Neural cell (in vitro differentiated cells): Measurements from ENCODE around the gene ASCL1. TPM values are rescaled to one million over a fixed set of nuclear protein-coding genes. Genes with fewer than 3 reads are reported as not detected.

Experiments
- H2AFZ ChIP-seq: fragments of 200-600, 300-800 bp; sonication (generic), shearing (Covaris generic); 2 replicates; pipeline ENCODE4 v1.6.0; 2014; ENCODE audit warnings: low read depth, mild to moderate bottlenecking, antibody characterized with exemption, low read length, moderate library complexity
- H3F3A ChIP-seq: fragments of 200-600 bp; shearing (Covaris generic); 2 replicates; pipeline ENCODE4 v1.6.1; 2016; ENCODE audit warnings: mild to moderate bottlenecking, moderate library complexity, mixed read lengths, antibody characterized with exemption, low read length; ENCODE audit not compliant: insufficient read depth, poor library complexity, severe bottlenecking
- H3K27ac ChIP-seq: fragments of 200-600, 300-800 bp; sonication (generic), shearing (Covaris generic); 2 replicates; pipeline ENCODE4 v1.5.1; 2014; ENCODE audit warnings: mild to moderate bottlenecking, low read length, moderate library complexity
- H3K27me3 ChIP-seq: fragments of 300-800, 200-600 bp; sonication (generic), shearing (Covaris generic); 2 replicates; pipeline ENCODE4 v1.6.0; 2014; ENCODE audit warnings: mild to moderate bottlenecking, low read depth, low read length, moderate library complexity; ENCODE audit not compliant: insufficient read depth
- H3K36me3 ChIP-seq: fragments of 300-800, 200-600 bp; sonication (generic), shearing (Covaris generic); 2 replicates; pipeline ENCODE4 v1.5.1; 2014; ENCODE audit warnings: mild to moderate bottlenecking, antibody characterized with exemption, low read length, moderate library complexity; ENCODE audit not compliant: insufficient read depth
- H3K4me2 ChIP-seq: fragments of 300-800, 200-600 bp; sonication (generic), shearing (Covaris generic); 2 replicates; pipeline ENCODE4 v1.6.0; 2014; ENCODE audit warnings: mild to moderate bottlenecking, low read length
- H3K4me3 ChIP-seq: fragments of 300-800, 200-600 bp; sonication (generic), shearing (Covaris generic); 2 replicates; pipeline ENCODE4 v1.5.1; 2014; ENCODE audit warnings: mild to moderate bottlenecking, low read length, moderate library complexity
- H3K79me2 ChIP-seq: fragments of 200-600 bp; shearing (Covaris generic); replicated peaks from 2 replicates; pipeline ENCODE4 v1.6.0; 2014; ENCODE audit warnings: mild to moderate bottlenecking, low read length, moderate library complexity; ENCODE audit not compliant: insufficient read depth
- H3K9ac ChIP-seq: fragments of 300-800, 200-600 bp; sonication (generic), shearing (Covaris generic); 2 replicates; pipeline ENCODE4 v1.6.1; 2016; ENCODE audit warnings: mild to moderate bottlenecking, low read length, mixed read lengths
- H3K9me2 ChIP-seq: fragments of 200-600 bp; shearing (Covaris generic); 2 replicates; pipeline ENCODE4 v1.6.1; 2016; ENCODE audit warnings: mild to moderate bottlenecking, low read length, mixed read lengths; ENCODE audit not compliant: insufficient read depth
- H3K9me3 ChIP-seq: fragments of 200-600, 300-800 bp; sonication (generic), shearing (Covaris generic); 2 replicates; pipeline ENCODE4 v1.6.1; 2016; ENCODE audit warnings: mild to moderate bottlenecking, mixed run types, low read length, moderate library complexity, mixed read lengths
- H4K20me1 ChIP-seq: fragments of 200-600 bp; shearing (Covaris generic); 2 replicates; pipeline ENCODE4 v1.6.1; 2016; ENCODE audit warnings: mild to moderate bottlenecking, mixed run types; ENCODE audit not compliant: insufficient read depth
- CTCF ChIP-seq: fragments of 450-650 bp; IDR thresholded peaks from 2 replicates; pipeline ENCODE4 v1.5.1; 2014; ENCODE audit warnings: antibody characterized with exemption, mild to moderate bottlenecking, moderate library complexity; ENCODE audit not compliant: poor library complexity, severe bottlenecking
- EZH2 ChIP-seq: fragments of 200-600, 300-800 bp; shearing (Covaris generic), sonication (generic); IDR thresholded peaks from 2 replicates; pipeline ENCODE4 v1.6.1; 2014; ENCODE audit warnings: antibody characterized with exemption, low read length, borderline replicate concordance, mild to moderate bottlenecking; ENCODE audit not compliant: insufficient read depth, poor library complexity, severe bottlenecking
- MXI1 ChIP-seq: fragments of 450-650 bp; conservative IDR thresholded peaks from 2 replicates; pipeline ENCODE4 v1.6.1; 2014; ENCODE audit warnings: antibody characterized with exemption, mild to moderate bottlenecking; ENCODE audit not compliant: poor library complexity, severe bottlenecking
- POLR2AphosphoS5 ChIP-seq: IDR thresholded peaks from 2 replicates; pipeline ENCODE4 v1.6.1; 2012
- RAD21 ChIP-seq: fragments of 450-650 bp; conservative IDR thresholded peaks from 2 replicates; pipeline ENCODE4 v1.6.1; 2014; ENCODE audit warnings: antibody characterized with exemption, mild to moderate bottlenecking, moderate library complexity
- REST ChIP-seq: IDR thresholded peaks from 2 replicates; pipeline ENCODE4 v1.6.1; 2012; ENCODE audit warnings: borderline replicate concordance
- SMC3 ChIP-seq: fragments of 450-650 bp; conservative IDR thresholded peaks from 2 replicates; pipeline ENCODE4 v1.6.1; 2014; ENCODE audit warnings: antibody characterized with exemption, mild to moderate bottlenecking, moderate library complexity; ENCODE audit not compliant: poor library complexity
- TAF1 ChIP-seq: IDR thresholded peaks from 2 replicates; pipeline ENCODE4 v1.6.1; 2012; ENCODE audit warnings: low read depth
- polyA plus RNA-seq: library from polyadenylated mRNA; depleted of rRNA; stranded (reverse); fragments of >200 nt; gene quantifications from 2 replicates; pipeline ENCODE4 v1.2.3, GENCODE V29; 2014

The ASCL1 gene
- polyA plus RNA-seq, 1 donor from 2014 or later, result 3.4 TPM

DNA sequence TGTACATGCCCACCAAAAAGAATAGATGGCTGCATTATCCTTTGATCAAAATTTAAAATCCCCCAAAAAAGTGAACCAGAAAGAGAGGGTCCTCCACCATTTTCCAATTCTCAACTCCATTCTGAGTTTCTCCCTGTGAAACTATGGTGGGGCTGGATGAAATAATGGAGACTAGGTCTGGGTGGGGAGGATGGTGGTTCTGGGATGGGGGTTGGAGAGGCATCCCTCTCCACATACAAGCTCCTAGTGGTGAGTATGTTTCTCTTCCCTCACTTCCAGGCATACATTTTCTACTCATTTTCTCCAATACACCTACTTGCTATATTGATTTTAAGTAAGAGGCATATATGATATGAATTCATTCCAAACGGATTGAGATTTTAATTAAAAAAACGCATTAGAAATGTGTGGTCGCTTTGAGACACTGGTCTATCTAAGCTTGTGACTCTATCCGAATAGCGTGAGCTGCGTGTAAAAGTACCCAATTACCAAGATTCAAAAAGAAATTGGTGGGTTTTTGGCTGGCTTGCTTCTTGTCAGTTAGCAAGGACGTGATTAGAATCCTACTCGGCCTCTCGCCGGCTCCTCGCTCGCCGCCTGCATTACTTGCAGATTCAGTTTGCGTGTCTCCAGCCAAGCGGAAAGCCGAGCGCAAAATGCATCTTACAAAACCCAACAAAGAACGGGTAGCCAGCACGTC, 3.4 kb downstream of the ASCL1 start:
- Histone ChIP-seq H3K27ac (peak overlapping the region; percentile 40), H3K9ac (peak overlapping the region; percentile 57), H3K36me3 (no peaks in the 10 kb centered on the region), H3K79me2 (peaks cover 20% of the 10 kb centered on the region), H4K20me1 (no peaks in the 10 kb centered on the region), H3K4me2 (peak overlapping the region; percentile 93), H3K9me2 (no peaks in the 10 kb centered on the region), H3K4me3 (peak overlapping the region; percentile 61), H3K27me3 (peaks cover 26% of the 10 kb centered on the region), H3K9me3 (no peaks in the 10 kb centered on the region), H3F3A (peaks cover 13% of the 10 kb centered on the region), H2AFZ (peak overlapping the region; percentile 10)
- TF ChIP-seq MXI1 (no peak), REST (peak; percentile 50), POLR2AphosphoS5 (peak; percentile 49), RAD21 (no peak), CTCF (no peak)

DNA sequence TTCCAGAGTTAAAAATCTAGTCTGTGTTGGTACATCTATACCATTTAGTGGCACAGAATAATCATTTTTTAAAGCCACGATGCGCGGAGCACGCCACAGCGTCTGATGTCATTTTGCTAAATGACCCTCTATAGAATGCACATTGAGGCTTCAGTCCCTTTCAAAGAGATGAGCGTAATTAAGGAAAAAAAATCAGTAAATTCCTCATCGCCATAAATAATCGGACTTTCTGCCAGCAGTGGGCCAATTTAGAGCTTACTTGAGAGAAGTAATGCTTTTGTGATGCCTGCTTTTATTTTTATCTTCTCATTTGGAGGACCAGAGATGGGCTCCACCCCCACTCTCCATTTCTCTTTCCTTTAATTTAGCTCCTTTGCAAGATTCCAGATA, 4.0 kb downstream of the ASCL1 start:
- no peaks in the 10 kb centered on the region for H3K9me3 ChIP-seq
- peak overlapping the region; percentile 57 for H3K9ac ChIP-seq
- H2AFZ ChIP-seq, result peak overlapping the region; percentile 10
- H3K27ac ChIP-seq, result peak overlapping the region; percentile 40
- H3K79me2 ChIP-seq, result peaks cover 20% of the 10 kb centered on the region
- H3K27me3 ChIP-seq, result peaks cover 25% of the 10 kb centered on the region
- H3K4me2 ChIP-seq, result peak overlapping the region; percentile 93
- H3K9me2 ChIP-seq, result no peaks in the 10 kb centered on the region
- no peaks in the 10 kb centered on the region for H3K36me3 ChIP-seq
- no peaks in the 10 kb centered on the region for H4K20me1 ChIP-seq
- peaks cover 13% of the 10 kb centered on the region for H3F3A ChIP-seq
- TF ChIP-seq EZH2, result no peak
- TF ChIP-seq RAD21, result no peak
- no peak for TF ChIP-seq SMC3
- no peak for TF ChIP-seq TAF1
- no peak for TF ChIP-seq POLR2AphosphoS5
- H3K4me3 ChIP-seq, result peak overlapping the region; percentile 61

- Histone ChIP-seq H3K9ac (no peak overlapping the region), H3K4me3 (peak overlapping the region; percentile 61), H3K79me2 (peaks cover 20% of the 10 kb centered on the region), H3K27me3 (peaks cover 20% of the 10 kb centered on the region), H2AFZ (no peak overlapping the region), H3K27ac (no peak overlapping the region), H3K9me2 (no peaks in the 10 kb centered on the region), H3K4me2 (no peak overlapping the region), H3K9me3 (no peaks in the 10 kb centered on the region), H3F3A (peaks cover 7% of the 10 kb centered on the region), H4K20me1 (no peaks in the 10 kb centered on the region), H3K36me3 (no peaks in the 10 kb centered on the region)
- no peak for TF ChIP-seq RAD21
These were observed 5.1 kb downstream of the ASCL1 start for GRCh38 chr12:102962532-102962931.
